Middle frontal gyrus (tissue), 1 donor: Measurements from ENCODE around the gene AGPAT4.
"Not testable (repeated sequence)": the region's sequence is repeated elsewhere in the genome, so short reads cannot be mapped to it uniquely, and the experiment has no call there.

Experiments
- DNase-seq: peaks from one replicate; pipeline ENCODE4 v3.0.0-alpha.2; 2015; ENCODE audit warnings: low spot score; ENCODE audit errors: extremely low spot score

AGPAT4 gene

GRCh38 chr6:161228096-161228495 lies 45.8 kb downstream of the AGPAT4 start:
- DNase-seq: no peak

- DNase-seq: no peak
These were observed 46.6 kb downstream of the AGPAT4 start for GRCh38 chr6:161227004-161227960.

- no peak for DNase-seq
These were observed 47.6 kb downstream of the AGPAT4 start for GRCh38 chr6:161226009-161226964.

- no peak for DNase-seq
These were observed 48.2 kb downstream of the AGPAT4 start for GRCh38 chr6:161225681-161226008.

GRCh38 chr6:161224951-161225680 lies 48.7 kb downstream of the AGPAT4 start:
- not testable (repeated sequence) for DNase-seq

- no peak for DNase-seq
These were observed 50.2 kb downstream of the AGPAT4 start for GRCh38 chr6:161223646-161224045.

GRCh38 chr6:161222706-161223234 lies 51.1 kb downstream of the AGPAT4 start:
- DNase-seq: no peak

- no peak for DNase-seq
These were observed 53.5 kb downstream of the AGPAT4 start for GRCh38 chr6:161220346-161220745.

GRCh38 chr6:161219680-161220079 lies 54.2 kb downstream of the AGPAT4 start:
- DNase-seq: no peak

GRCh38 chr6:161218222-161218621 lies 55.6 kb downstream of the AGPAT4 start:
- DNase-seq: no peak

- DNase-seq: no peak
These were observed 56.2 kb downstream of the AGPAT4 start for GRCh38 chr6:161217628-161218027.

- DNase-seq: no peak
These were observed 57.1 kb downstream of the AGPAT4 start for GRCh38 chr6:161216616-161217205.

- DNase-seq: no peak
These were observed 57.8 kb downstream of the AGPAT4 start for GRCh38 chr6:161215876-161216615.

GRCh38 chr6:161215193-161215592 lies 58.7 kb downstream of the AGPAT4 start:
- no peak for DNase-seq

GRCh38 chr6:161214722-161215121 lies 59.1 kb downstream of the AGPAT4 start:
- no peak for DNase-seq

GRCh38 chr6:161212902-161213301 lies 61.0 kb downstream of the AGPAT4 start:
- no peak for DNase-seq

GRCh38 chr6:161211380-161212035 lies 62.4 kb downstream of the AGPAT4 start:
- no peak for DNase-seq

- DNase-seq: no peak
These were observed 63.0 kb downstream of the AGPAT4 start for GRCh38 chr6:161210857-161211256.

GRCh38 chr6:161207200-161207599 lies 66.7 kb downstream of the AGPAT4 start:
- no peak for DNase-seq
